Stimulated activated CD8-positive, alpha-beta memory T cell treated with anti-CD3 and anti-CD28 coated beads, Interleukin-12 subunit alpha, Interleukin-12 subunit beta, amount 100 ng/mL, for 1 hour (primary cell): ENCODE data around the gene LASP1.

ENCODE experiments used
- DNase-seq: peaks from one replicate; pipeline ENCODE4 v3.0.0-alpha.2; 2020; ENCODE audit warnings: low read depth

Gene LASP1

DNA sequence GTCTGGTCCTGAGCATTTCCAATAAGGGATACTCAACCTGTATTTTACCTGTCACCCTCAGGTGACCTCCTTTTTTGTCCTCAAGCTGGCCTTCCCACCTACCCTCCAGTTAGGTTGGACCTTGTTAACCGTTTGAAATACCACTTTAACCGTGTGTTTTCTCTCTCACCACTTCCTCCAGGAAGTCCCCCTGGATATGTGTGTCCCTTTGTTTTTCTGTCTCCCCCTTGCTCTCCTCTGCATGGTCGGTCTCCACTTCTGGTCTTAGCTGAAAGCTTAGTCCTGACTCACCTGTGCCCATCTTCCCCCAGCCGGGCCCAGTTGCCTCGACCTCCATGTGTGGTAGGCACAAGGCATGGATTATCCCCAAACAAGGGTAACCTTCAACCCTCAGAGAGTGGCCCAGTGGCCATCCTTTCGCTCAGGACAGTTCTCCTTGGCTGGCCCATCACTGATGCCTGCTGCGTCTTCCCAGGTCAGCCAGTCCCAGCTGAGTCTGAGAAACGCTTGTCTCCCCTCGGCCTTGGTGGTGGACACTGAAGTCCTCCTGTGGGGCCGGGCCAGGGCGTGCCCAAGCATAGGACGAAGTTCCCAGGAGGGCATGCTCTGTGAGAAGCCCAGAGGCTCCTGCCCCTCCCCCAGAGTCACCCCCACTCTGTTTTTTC, 20.0 kb downstream of the LASP1 start:
- DNase-seq, result no peak

DNA sequence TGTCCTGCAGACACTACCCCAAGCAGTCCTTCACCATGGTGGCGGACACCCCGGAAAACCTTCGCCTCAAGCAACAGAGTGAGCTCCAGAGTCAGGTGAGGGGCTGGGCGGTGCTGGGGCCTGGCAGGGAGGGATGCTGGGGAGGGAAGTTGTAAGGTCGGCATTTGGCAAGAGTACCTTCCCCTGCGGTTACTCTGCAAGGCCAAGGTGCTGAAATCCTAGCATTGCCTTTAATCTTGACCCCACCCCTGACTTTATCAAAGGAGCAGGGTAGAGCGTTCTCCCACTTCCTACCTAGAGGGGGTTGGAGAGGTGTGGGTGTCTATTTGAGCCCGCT, 20.5 kb downstream of the LASP1 start:
- DNase-seq, result no peak

DNA sequence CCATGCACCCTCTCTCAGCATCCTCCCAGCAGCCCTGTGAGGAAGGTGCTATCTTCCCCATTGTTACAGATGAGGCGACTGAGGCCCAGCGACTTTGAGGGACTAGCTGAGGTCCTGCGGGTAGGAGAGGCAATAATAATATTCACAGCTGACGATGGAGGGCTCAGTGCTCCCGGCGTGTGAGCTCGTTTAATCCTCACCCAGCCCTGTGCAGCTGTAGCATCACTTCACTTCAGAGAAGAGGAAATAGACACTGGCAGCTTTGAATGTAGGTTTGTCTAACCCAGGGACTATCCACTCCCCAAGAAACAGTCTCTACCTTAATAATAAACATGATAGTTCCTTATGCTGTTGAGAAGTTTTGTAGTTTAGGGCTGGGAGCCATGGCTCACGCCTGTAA, 21.6 kb downstream of the LASP1 start:
- no peak for DNase-seq

DNA sequence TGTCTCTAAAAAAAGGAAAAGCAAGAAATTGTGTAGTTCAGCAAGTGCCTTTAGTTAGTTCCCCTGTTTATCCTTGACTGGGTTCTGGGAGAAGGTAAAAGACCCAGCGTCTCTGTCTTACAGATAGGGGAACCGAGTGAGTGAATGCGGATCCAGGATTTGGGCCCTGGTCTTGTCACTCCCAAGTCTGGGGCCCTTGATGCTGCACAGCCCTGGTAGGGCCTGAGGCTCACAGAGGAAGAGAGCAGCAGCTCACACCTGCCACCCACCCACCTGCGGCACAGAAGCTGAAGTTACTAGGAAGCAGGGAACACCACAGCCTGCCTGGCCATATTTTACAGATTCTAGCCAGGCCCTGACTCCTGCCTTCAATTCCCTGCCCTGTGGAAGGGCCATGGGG, 22.2 kb downstream of the LASP1 start:
- DNase-seq, result no peak

DNA sequence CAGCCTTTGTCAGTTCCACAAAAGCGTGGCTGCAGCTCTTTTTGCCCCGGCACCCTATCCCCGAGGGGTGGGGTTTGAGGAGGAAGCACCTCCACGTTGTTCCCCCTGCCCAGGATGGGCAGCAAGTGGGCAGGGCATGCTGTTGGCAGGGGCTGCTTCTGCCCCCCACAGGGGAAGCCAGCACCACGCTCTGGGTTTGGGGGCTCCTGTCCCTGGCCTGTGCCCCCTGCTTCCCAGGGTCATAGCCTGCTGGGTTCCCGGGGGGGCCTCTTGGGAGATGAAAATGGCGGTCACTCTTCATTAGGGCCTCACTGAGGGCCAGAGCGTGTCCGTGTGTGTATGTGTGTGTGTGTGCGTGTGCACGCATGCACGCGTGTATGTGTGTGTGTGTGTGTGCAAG, 22.8 kb downstream of the LASP1 start:
- no peak for DNase-seq

DNA sequence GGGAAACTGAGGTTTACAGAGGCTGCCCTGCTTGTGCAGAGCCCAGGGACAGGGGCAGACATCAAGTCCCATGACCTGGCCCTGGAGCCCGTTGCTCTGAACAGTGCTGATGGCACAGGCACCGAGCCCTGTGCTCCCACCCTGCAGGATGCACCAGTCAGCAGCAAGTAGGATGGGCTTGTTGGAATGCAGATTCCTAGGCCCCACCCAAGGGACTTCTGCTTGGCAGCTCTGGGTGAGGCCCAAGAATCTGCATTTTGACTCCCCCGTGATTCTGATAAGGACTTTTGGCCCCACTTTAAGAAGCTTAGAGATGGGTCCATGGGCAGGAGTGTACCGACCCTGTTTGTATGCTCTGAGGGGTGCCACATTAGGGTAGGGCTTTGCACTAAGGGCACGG, 23.3 kb downstream of the LASP1 start:
- DNase-seq, result no peak

DNA sequence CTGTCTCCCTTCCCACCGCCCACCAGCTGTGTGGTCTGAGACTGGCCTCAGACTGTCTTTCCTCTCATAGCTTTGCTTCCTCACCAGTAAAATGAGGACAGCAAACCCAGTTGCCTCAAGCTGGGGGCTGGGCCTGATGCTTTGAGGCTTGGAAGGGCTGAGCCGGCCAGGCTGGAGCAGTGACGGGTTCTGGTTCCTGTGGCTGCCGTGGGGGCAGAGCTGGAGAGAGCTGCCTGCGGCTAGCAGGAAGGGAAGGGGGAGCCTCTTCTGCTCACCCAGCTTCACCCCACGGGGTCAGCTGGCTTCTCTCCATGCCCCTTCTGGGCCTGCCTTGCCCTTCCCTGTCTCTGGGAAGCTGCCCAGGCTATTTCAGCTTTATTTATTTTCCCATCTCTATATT, 23.7 kb downstream of the LASP1 start:
- DNase-seq, result no peak

DNA sequence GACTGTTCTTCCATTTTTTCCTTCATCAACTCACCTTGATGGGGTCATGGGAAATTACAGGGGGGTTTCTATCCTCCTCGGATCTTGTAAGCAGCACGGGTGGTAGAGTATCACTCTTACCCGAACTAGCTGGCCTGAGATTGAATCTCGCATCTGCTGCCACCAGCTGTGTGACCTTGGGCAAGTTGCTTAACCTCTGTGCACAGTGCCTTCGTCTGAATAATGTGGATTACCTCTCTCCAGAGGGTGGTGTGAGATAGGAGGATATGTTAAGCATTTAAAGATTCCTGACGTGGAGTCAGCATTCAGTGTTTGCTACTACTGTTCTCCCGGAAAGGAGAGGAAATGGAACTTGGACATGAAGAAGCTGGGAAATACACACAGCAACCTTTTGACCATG, 24.4 kb downstream of the LASP1 start:
- DNase-seq, result no peak

DNA sequence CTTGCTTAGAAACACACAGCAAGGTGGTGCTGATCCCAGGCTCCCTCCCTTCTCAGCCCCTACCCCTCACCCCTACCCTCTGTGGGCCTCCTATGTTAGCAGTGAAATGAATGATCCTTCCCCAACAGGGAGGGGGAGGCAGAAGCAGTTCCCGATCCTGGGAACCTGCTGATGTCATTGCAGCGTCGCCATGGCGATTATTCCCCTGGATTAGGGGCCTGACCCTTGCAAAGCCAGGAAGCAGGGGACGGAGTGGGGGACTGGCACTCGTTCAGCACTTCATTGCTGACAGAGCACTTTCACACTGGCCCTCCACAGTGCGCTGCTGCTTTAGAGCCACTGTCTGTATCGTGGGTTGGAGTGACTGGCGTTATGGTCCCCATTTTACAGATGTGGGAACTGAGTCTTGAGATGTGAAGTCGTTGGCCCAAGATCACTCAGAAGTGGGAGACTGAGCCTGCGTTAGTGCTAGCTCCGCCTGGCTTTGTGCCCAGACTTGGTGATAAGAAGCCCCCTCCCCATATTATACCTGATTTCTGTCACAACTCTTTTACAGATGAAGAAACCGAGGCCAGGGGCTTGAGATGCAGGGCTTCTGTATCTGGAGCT, 26.6 kb downstream of the LASP1 start:
- no peak for DNase-seq

DNA sequence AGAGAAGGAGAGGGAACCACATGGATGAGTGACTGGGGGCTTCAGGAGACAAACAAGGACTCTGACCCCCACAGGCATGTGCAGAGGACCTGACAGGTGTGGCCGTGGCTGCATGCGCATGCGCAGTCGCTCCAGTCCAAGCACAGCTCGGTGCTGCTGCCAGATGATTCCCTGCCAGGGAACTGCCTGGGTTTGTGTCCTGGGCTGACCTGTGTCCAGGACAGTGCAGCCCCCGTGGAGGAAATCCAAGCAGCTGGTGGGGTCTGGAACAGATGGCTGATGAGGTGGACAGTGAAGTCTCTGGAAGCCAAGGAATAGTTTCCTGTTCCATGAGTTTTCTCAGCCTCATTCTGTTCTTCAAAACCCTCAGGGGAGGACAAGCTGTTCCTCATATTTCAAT, 27.3 kb downstream of the LASP1 start:
- no peak for DNase-seq

DNA sequence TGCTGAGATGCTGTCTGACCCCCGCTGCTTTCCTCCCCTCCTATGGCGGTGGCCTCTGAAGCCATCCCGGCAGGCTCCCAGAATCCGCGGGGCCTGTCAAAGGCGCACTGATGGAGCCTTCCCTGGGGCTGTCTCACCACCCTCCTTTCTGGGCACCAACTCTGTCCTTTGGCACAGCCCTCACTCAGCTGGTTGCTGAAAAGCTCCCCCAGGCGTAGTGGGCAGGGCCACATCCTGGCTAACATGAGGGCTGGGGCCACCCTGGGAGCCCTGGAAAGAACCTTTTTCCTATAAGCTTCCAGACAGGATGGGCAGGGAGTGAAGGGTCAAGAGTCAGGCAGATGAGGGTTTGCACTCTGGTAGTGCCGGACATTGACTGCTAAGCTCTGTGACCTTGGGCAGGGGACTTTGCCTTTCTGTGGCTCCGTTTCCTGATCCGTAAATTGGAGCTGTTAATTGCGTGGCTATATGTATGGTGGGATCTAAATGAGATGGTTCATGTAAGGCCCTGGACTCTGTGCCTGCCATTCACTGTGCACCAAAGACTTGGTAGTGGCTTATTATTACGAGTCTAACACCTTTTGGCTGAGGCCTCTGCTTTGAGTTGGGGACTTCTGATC, 27.9 kb downstream of the LASP1 start:
- no peak for DNase-seq

DNA sequence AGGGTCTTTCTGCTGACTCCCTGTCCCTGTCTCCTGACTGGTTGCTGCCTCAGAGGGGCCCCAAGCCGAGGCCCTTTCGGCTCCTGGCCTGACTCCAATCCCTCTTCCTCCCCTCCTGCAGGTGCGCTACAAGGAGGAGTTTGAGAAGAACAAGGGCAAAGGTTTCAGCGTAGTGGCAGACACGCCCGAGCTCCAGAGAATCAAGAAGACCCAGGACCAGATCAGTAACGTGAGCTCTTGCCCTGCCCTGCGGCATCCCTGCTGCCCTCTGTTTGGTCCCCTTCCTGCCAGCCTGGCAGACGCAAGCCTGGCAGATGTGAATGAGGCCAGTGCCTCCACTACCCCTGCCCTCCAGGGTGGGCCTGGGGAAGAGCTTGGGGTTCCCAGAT, 28.4 kb downstream of the LASP1 start:
- DNase-seq, result no peak

DNA sequence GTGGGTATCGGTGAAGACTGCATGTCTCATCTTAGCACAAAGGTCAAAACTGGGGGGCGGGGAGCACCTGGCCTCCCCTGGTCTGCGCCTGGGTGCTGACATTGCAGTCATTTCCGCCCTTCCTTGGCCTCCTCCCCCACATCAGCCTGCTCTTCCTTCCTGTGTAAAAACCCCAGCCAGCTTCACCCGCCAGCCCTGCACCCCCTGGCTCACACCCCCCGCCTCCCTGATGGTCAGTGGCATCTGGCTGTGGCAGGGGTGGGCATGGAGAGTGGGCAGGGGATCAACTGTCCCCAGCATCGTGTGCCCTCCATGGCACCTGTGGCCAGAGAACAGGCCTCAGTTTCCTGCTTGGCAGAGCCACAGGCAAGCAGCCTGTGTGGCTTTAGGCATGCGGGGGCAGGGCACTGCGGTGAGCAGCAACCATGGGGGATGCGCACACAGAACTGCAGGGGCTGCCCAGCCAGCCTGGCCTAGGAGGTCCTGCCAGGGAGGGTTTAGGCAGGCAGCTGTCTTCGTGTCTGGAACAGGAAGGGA, 29.0 kb downstream of the LASP1 start:
- DNase-seq, result peak; percentile 73

DNA sequence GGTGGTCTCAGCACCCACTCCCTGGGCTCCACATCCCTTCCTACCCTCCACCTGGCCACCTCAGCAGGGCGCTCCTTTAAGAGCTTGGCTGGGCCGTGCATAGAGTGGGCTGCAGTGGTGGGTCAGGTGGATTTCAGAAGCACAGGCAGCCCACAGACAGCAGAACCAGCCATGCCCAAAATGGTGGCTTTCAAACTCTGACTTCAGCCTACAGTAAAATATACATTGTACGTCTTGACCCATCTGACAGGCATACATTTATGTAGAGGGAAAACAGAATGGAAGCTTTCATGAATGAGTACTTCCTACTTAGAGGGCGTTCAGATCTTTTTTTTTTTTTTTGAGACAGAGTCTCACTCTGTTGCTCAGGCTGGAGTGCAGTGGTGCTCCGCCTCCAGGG, 29.6 kb downstream of the LASP1 start:
- DNase-seq, result no peak

DNA sequence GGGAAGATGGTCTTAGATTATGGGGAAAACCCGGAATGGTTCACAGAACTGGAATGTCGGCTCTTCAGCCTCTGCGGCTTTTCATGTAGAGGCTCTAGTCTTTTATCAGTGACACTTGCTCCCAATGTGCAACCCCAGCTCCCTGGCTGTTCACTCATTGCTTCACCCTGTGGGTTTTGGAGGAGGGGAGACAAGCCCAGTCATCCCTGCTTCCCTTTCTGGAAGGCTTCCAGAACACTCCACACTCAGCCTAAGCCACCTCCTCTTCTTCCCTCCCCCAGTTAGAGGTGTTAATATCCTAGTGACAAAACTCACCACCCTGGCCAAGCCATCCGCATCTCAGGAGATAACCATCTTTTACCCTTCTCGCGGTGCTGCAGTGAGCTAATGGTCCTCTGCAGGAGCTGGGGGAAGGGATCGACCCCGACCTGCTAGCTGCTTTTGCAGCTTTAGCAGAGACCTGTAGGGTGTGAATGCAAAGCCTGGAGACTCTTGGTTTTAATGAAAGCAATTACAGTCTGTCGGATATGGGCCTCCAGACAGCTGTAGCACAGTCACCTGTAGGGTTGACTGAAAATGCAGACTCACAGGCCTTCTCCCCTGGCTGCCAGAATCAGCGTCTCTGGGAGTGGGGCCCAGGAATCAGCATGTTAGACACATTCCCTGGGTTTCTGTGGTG, 31.3 kb downstream of the LASP1 start:
- DNase-seq, result no peak

DNA sequence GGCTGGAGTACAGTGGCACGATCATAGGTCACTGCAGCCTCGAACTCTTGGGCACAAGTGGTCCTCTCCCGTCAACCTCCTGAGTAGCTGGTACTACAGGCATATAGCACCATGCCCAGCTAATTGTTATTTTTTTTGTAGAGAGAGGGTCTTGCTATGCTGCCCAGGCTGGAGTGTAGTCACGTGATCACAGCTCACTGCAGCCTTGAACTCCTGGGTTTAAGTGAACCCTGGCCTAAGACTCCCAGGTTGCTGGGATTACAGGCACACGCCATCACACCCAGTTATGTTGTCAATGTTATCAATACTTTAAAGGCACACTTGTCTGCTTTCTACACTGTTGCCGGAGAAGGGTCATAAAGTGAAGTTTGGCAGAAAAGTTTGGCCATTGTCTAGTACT, 33.5 kb downstream of the LASP1 start:
- DNase-seq, result no peak

DNA sequence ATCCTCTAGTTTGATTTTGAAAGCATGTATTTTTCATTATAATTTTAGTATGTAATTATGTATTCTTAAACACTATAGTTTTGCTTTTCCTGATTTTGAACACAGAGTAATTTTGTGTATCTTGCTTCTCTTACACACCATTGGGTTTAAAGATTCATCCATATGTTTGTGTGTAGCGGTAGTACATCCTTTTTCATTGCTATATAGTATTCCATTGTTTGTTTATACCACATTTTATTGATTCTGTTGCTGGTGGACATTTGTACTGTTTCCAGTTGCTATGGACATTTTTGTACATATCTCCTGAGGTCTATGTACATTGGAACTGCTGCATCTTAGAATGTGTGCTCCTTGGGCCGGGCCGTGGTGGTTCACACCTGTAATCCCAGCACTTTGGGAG, 35.0 kb downstream of the LASP1 start:
- DNase-seq, result no peak

DNA sequence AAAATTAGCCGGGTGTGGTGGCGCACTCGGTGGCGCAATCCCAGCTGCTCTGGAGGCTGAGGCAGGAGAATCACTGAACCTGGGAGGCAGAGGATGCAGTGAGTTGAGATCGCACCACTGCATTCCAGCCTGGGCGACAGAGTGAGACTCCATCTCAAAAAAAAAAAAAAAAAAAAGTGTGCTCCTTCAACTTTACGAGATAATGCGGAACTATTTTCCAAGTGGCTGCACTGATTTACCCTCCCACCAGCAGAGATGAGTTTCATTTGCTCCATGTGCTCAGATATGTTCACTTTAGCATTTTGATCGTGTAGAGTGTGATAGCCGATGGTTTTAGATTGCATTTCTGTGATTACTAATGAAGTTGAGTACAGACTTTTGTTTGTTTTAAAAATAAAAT, 35.5 kb downstream of the LASP1 start:
- no peak for DNase-seq

DNA sequence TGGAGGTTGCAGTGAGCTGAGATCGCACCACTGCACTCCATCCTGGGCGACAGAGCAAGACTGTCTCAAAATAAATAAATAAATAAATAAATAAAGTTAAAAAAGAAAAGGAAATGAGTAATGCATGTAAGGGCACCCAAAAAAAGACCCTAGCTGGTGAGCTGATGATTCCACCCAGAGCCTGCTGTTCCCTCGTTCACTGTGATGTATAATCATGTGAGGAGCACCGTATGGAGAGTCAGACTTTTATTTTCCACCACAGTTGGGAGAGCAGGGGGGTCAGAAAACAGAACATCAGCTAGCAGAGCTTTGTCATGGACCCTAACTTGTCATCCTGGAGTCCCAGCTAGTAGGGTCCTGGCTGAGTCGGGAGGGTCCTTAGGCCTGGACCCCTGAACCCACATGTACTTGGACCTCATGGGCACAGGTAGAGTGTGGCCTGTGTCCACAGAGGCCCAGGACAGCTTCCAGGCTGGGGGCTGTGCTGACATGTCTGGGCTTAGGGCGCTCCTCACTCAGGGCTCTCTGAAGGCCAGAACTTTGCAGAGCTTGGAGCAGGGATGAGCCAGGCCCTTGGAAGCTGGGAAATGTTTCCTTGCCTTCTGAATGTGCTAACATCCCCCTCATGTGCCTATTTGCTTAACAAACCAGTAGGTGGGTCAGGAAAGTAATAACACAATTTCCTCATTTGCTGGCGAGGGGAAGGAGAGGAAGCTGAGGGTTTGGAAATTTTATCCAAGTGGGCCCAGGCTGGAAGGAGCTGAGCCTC, 36.8 kb downstream of the LASP1 start:
- no peak for DNase-seq

DNA sequence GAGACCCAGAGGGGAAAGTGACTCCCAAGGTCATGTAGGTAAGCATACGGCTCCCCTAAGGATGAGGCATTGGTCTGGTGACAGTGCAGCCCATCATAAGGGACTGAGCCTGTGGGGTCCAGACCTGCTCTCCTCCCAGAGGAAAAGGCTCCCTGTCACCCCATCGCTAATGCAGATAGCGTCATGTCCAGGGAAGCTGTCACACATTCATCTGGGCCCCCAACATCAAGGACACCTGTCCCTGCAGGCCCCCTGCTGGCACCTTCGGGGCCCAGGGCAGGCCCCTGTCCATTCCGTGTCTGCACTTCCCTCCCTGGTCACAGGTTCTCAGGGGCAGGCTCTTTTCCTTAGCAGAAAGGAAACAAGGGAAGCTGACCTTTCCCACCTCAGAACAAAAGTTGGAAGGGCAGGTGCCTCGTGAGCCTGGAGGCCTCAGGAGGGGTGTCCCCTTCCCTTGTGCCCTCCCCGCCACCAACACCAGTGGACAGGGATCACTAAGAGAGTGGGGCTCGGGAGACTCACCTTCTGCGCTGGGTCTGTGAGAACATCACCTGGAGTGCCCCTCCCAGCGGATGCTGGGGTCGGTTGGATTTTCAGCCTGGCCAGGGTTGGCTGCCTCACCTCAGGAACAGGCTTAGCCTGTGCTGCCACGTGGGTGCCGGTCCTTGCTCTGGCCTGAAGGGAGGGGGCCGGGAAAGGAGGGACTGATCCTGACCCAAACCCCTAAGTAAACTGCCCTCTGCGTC, 38.2 kb downstream of the LASP1 start:
- no peak for DNase-seq

DNA sequence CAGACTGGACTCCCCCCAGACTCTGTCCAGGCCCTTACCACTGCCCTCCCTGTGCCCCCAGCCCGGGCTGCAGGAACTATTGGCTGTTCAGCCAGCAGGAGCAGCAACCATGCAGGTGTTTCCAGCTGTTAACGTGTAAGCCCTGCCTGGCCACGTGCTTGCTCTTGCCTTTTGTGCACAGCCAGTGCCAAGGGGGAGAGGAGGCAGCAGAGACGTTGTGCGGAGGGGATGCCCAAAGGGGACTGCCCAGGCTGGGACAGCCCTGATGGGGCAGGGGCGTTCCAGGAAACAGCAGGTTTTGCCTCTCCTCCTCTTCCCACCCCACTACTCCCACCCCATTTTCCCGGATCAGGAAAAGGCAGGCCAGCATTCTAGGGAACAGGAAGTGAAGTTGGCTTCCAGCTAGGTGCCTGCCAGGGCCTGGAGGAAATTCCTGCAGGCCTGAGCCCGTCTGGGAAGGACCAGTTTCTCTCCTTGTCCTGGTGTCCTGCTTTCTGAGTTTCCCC, 38.9 kb downstream of the LASP1 start:
- no peak for DNase-seq

DNA sequence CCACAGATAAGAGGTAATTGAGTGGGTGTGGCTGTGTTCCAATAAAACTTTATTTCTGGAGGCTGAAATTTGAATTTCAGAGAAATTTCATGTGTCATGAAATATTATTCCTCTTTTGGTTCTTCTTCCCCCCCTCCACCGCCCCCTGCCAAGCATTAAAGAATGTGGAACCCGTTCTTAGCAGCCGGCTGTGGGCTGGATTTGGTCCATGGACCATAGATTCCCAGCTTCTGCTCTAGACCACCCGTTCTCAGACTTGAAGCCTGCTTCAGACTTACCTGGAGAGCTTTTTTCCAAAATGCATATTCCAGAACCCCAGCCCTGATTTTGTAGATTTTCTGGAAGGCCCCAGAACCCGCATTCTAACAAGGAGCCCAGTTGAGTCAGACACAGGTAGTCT, 40.5 kb downstream of the LASP1 start:
- DNase-seq, result no peak
